ENCODE data around the gene ZMYM5.
A peak's percentile ranks its signal among the peaks of the same experiment; 100 is the strongest.
"Not testable (repeated sequence)": the region's sequence is repeated elsewhere in the genome, so short reads cannot be mapped to it uniquely, and the experiment has no call there.

Gene ZMYM5

DNA sequence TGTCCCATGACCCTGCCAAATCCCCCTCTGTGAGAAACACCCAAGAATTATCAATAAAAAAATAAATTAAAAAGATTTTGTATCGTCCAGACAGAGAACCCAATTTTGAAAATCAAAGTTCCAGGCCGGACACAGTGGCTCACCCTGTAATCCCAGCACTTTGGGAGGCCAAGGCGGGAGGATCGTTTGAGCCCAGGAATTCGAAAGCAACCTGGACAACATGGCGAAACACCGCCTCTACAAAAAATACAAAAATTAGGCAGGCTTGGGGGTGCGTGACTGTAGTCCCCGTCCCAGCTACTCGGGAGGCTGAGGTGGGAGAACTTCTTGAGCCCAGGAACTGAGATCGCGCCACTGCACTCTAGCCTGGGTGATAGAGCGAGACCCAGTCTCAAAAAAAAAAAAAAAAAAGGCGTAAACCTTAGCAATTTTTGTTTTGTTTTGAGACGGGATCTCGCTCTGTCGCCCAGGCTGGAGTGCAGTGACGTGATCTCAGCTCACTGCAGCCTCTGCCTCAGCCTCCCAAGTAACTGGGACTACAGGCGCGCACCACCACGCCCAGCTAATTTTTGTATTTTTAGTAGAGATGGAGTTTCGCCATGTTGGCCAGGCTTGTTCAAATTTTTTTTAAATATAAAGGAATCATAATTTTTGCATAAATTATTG, 82.6 kb downstream of the ZMYM5 start:
- H3K18ac ChIP-seq (ENCODE audit: low read length); H4K8ac ChIP-seq (ENCODE audit: low read depth, low read length); H2BK5ac ChIP-seq (ENCODE audit: low read length); DNase-seq (ENCODE audit: low spot score); H2AK5ac ChIP-seq (ENCODE audit: low read depth, low read length); H3K4me1 ChIP-seq (ENCODE audit: control insufficient read depth in 2 of 2, insufficient read depth in 1 of 2, low read depth in 1 of 2, low read length in 2 of 2); H3K27ac ChIP-seq (replicated peaks; ENCODE audit: low read length); H3K9ac ChIP-seq (ENCODE audit: low read depth, low read length, poor library complexity); H3K14ac ChIP-seq (ENCODE audit: low read length); H3K4ac ChIP-seq (ENCODE audit: low read length); H2AFZ ChIP-seq (ENCODE audit: low read length); H4K91ac ChIP-seq (ENCODE audit: low read depth, low read length, poor library complexity); H2BK120ac ChIP-seq (ENCODE audit: low read depth, low read length); H2BK15ac ChIP-seq (ENCODE audit: low read length); H3K27me3 ChIP-seq (ENCODE audit: control insufficient read depth in 3 of 3, insufficient read depth in 3 of 3, low read depth in 1 of 3, low read length in 3 of 3); H2BK12ac ChIP-seq (ENCODE audit: low read length); H3K79me1 ChIP-seq (ENCODE audit: low read depth, low read length); H3K23ac ChIP-seq (ENCODE audit: low read depth, low read length, poor library complexity): not testable (repeated sequence)
- WGBS, 2 donors (ENCODE audit: extremely low coverage in 2 of 2, insufficient read length in 2 of 2, insufficient replicate concordance in 1 of 2) = no CpG with 5 or more reads among the region's 22 CpGs
- Histone ChIP-seq H3K36me3 (replicated peaks in 1 of 2; ENCODE audit: control insufficient read depth in 2 of 2, insufficient read depth in 2 of 2, low read length in 2 of 2) (peaks cover 5 to 27% of the 10 kb centered on the region in 2 donors), H3K4me3 (ENCODE audit: low read length in 2 of 2) (peak overlapping the region; percentile 52 to 100), H3K9me3 (replicated peaks in 1 of 2; ENCODE audit: control insufficient read depth in 2 of 2, insufficient read depth in 1 of 2, low read depth in 1 of 2, low read length in 2 of 2) (peaks cover 0 to 35% of the 10 kb centered on the region in 2 donors), H3K4me2 (ENCODE audit: insufficient read depth, low read length, poor library complexity, severe bottlenecking) (peak overlapping the region; percentile 18)
